ENCODE measurements around the gene ROM1.

- TF ChIP-seq MAX (IDR thresholded peaks at IDR 0.05; ENCODE audit: low read depth, low read length), result no peak
- no peak for TF ChIP-seq CTCF (IDR thresholded peaks at IDR 0.05; ENCODE audit: low read depth, low read length)
- no peak for TF ChIP-seq MYC (IDR thresholded peaks at IDR 0.05; ENCODE audit: low read depth, low read length)
- no peak for TF ChIP-seq POLR2A (IDR thresholded peaks at IDR 0.05; ENCODE audit: extremely low read depth, insufficient read length)
These were observed 19.4 kb downstream of the ROM1 start for GRCh38 chr11:62632492-62632891.

Data from NB4 (cell line).